Uterus (tissue), 4 donors: ENCODE data around the gene SPATA22. TPM values are rescaled to one million over a fixed set of nuclear protein-coding genes. Genes with fewer than 3 reads are reported as not detected.

Experiments used
- total RNA-seq, 4 donors: library from RNA; depleted of rRNA in 3 of 4; stranded (reverse); fragments of >200 nt in 3 of 4; gene quantifications; one replicate each; pipeline versions ENCODE4 v1.1.0 to v1.2.4, GENCODE V29; 2014 to 2023
- donor health status: DM: yes; HTN: yes; CAD: no.

Gene SPATA22
- total RNA-seq, 4 donors from 2014 or later: 0.62 TPM; not detected in 3

Other genes starting within 250 kb of the SPATA22 start
- gene OR3A1, start 173.5 kb downstream of the SPATA22 start, total RNA-seq: under 1 TPM in 1 of 4 donors, not detected in 3; 0.35 TPM
- not detected for gene OR3A2, start 85.5 kb downstream of the SPATA22 start, total RNA-seq
- not detected for gene OR1E1, start 73.4 kb downstream of the SPATA22 start, total RNA-seq
- not detected for gene OR3A3, start 60.4 kb downstream of the SPATA22 start, total RNA-seq
- 1 to 10 TPM in 1 of 4 donors, not detected in 3; 4.6 TPM for gene OR1E2, start 38.0 kb downstream of the SPATA22 start, total RNA-seq
- 10 to 100 TPM in 2 of 4 donors, 1 to 10 TPM in 2; 1.3 to 19.4 (median 12.1) TPM for gene ASPA, start 4.2 kb upstream of the SPATA22 start, total RNA-seq
- gene TRPV3, start 86.0 kb upstream of the SPATA22 start, total RNA-seq: 1 to 10 TPM in 1 of 4 donors, under 1 TPM in 1, not detected in 2; 0.88 to 1.5 TPM
- 10 to 100 TPM in 1 of 4 donors, 1 to 10 TPM in 3; 4.7 to 12.1 (median 8.5) TPM for gene TRPV1, start 137.6 kb upstream of the SPATA22 start, total RNA-seq
- 10 to 100 TPM in 2 of 4 donors, 1 to 10 TPM in 1, under 1 TPM in 1; 0.26 to 24.4 (median 8.3) TPM for gene SHPK, start 164.4 kb upstream of the SPATA22 start, total RNA-seq
- gene CTNS, start 164.9 kb upstream of the SPATA22 start, total RNA-seq: 10 to 100 TPM; 10.8 to 17.8 (median 13.8) TPM
- 10 to 100 TPM; 44.7 to 98.7 (median 74.0) TPM for gene TAX1BP3, start 196.8 kb upstream of the SPATA22 start, total RNA-seq
- gene EMC6, start 197.0 kb upstream of the SPATA22 start, total RNA-seq: 10 to 100 TPM in 3 of 4 donors, 1 to 10 TPM in 1; 7.1 to 34.7 (median 22.7) TPM
- 1 to 10 TPM in 2 of 4 donors, under 1 TPM in 2; 0.51 to 8.2 (median 1.1) TPM for gene P2RX5, start 224.3 kb upstream of the SPATA22 start, total RNA-seq